Kidney capillary endothelial cell (primary cell): Measurements from ENCODE around the gene ATF3.

Experiments
- DNase-seq: peaks from one replicate; pipeline ENCODE4 v3.0.0-alpha.2; 2018; ENCODE audit warnings: low spot score

The ATF3 gene

DNA sequence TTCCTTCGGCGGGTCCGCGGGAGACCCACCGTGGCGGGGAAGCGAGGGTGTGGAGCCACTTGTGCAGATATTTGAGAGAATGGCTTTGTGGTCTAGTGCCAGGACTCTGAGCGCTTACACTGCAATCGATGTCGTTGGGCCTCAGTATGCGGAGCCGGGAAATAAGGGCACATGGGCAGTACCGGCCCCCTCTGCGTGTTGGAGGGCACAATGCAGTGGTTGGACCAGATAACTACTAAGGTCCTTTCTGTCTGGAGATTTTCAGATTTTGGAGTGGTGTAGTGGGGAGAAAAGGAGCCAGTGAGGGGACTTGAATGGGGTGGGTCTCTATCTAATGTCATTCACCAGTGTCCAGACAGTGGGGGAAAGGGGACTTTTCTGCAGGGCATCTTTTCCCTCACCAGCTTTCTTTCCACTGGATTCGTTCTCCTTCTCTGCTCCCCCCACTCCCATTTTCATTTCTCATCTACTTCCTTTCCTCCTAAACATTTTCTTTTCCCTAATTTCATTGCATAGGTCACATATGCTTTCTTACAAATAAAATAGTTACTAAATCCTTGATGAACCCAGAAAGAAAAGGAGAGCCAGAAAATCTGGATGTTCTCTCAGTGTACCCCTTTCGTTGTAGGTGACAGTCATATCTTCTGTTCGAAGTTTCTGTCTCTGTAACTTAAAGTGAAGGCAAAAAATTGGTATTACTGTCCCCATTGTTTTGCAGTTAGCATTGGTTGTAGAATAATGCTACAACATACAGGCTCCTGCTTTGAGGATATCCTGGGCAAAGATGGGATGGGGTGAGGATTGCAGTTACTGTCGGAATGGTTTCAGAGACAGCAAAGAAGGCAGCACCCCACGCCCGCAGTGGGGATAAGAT, 1.4 kb downstream of the ATF3 start:
- no peak for DNase-seq

DNA sequence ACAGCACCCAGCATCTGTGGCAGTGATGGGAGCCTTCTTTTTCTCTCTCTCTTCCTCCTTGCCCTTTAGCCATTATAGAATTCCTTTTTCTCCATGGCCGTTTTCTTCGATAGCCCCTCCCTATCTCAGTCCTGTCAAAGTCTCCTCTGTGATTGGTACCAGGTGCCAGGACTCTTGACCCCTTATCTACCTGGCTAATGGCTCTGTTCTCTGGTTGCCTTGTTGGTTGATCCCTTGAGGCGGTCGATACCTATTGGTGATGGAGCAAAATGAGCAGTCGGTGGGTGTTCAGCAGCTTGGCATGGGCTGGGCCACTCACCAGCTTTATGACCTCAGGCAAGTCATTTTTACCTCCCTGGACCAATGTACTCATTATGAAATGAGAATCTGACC, 2.0 kb downstream of the ATF3 start:
- no peak for DNase-seq

DNA sequence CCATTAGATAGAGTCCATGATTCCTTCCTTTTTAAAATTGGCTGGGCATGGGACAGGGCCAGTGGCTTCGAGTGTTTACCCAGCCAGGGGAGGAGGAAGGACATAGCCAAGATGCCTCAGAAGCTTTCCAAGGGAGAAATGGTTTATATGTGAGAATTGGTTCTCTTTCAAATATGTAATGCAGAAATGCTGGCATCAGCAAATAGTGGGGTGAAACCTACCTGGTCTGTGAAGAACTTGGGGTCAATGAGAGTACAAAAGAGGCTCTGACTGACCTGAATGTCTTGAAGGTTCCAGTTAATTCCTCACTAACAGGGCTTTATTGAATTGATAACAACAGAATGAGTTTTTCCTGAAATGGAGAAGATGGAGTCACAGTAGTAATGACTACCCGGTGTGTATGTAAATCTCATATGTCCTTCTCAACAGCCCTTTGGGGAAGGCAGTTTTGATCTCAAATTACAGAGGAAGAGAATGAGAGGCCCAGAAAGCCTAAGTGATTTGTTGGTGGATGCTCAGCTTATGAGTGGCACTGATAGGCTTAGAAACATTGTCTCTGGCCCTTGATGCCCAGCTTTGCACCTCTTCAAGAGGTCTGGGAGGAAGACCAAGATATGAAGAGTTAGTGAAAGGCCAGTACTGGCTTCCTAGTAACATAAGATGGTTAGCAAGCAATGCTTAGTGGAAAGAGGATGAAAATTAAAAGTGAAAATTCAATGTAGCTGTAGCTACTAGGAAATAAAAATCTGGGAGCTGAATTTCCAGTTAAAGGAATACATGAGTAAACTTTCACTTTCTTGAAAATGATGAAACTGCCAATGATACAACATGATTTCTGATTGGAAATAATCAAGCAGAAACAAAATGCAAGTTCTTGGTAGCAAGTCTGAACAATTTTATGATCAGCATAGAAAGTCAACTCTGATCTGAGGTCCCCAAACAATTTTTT, 2.7 kb downstream of the ATF3 start:
- no peak for DNase-seq

DNA sequence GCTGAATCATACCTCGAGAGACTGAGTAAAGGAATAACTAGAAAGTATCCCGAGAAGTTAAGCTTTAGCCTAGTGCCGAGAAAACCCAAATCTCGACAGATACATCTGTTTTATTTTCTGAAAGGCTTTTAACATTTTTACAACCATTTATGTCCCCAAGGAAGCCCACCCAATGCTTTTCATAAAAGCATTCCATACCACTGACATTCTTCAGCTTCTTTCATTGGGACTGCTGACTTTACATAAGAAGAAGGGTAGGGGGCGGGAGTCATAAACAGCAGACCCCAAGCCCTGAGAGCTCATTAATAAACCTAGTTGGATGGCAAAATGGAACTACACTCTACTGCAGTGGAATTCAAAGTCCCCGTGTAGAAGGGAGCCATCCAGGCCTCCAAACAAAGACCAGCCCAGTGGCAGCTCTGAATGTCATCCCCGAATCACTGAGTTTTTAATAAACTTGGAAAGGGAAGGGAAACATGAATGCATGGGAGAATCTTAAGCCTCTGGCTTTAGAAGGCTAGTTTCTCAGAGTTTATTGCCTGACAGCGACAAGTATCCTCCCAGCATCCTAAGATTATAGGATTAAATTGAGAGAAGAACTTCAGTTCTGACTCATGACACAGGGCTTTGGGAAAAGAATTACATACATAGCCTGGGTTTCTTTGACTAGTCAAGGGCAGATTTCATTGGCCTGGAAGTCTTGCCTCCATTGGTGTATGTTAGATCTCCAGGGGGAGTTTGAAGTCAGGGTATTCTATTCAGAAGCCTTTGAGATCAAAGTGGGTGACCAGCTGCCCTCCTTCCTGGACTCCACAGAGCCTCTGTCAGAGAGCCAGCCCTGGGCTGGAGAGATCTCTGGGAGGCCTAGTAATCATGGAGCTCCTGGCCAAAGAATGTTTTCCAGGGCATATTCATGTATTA, 3.7 kb downstream of the ATF3 start:
- no peak for DNase-seq

DNA sequence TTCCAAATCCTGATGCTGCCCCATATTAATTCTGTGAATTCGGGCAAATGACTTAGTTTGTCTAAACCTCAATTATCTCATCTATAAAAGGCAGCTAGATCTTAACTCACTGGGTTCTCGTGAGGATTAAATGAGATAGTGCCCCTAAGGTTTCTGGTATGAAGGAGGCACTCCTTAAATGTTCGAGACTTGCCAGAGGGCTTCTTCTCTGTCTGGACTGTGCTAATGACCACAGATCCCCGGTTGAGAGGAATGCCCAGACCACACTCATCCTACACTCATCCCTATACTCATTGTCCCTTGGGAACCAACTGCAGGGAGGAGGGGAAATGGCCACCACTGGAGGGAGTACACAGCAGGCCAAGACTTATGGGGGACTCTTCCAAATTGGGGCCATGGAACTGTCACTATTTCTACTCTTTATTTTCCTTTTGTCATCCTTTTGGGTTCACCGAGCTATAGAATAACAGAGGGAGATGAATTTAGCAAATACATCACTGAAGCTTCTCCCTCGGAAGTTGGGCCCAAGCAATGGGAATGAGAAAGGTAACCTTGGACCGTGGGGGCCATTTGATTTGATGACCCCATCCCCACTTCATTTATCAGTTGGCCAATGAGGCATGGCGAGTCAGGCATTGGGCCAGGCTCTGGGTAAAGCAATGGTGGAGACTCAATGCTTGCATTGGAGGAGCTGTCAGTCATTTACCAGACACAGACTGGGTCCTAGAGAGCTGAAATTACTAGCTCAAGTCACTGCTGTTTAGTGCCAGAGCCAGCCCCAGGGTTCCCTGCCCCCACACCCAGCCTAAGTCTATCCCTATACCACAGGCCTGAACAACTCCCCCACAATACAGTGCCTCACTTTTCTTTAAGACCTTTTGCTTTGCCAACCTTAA, 5.1 kb downstream of the ATF3 start:
- no peak for DNase-seq

DNA sequence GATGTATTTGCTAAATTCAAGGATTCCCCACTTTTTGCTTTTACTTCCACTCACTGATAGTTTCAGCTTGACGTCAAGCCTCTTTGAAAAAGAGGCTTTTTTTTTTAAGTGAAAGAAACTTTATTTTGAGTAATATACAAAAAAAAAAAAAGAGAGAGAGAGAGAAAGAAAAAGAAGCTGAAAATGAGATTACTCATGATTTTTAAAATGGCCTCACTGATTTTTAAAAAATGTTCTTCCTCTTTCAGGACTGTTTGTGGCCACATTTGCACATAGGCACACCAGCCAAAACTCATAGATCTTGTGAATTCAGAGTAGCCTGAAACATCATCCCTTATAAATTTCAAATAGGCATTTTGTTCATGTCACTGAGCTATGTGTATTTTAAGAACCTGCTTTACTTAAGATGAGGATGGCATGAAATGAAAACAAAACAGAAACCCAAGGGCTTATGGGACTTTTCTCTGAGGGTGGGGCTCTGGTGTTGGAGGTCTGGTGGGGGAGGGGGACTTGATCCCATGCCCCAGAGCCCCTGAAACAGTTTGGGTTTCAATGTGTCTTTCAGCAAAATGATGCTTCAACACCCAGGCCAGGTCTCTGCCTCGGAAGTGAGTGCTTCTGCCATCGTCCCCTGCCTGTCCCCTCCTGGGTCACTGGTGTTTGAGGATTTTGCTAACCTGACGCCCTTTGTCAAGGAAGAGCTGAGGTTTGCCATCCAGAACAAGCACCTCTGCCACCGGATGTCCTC, 6.1 kb downstream of the ATF3 start:
- DNase-seq, result no peak

DNA sequence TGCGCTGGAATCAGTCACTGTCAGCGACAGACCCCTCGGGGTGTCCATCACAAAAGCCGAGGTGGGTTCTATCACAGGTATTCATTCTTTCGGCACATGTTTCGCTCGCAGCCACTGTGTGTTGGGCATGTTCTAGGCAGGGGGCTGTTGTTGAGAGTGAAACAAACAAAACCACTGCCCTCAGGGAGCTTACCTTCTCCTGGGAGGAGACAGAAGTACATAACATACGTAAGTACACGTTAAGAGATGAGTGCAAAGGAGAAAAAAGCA, 6.6 kb downstream of the ATF3 start:
- DNase-seq, result no peak

DNA sequence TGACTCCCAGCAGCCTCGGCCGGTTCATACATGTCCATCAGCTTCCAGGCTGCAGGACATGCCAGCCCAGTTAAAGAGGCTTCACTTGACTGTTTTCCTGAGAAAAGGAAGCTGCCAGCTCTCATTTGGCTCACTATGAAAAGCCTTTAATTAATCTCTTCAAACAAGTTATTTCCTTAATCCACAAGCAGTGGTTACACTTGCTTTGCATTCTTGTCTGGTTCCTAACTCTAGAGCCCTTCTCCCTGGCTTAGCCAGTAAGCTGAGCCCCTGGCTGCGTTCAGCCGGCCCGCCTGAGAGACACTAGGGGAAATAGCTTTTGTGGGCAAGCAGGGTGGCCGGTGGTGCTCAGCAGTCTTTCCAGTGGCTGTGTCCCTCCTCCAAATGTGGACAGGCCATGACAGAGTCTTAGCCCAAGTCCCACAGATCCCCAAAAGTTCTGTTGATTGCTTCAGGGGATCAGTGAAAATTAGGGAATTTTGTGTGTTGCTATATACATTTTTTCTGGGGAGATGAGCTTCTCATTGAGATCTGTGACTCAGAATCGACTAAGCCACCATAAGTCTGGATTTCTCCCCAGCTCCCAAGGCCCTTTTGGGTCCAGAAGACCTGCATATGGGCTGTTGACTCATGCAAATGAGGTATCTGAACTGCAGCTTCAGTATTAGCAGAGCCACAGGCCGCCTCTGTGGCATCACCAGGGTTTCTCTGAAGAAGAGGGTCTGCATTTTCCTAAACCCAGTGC, 10.1 kb downstream of the ATF3 start:
- no peak for DNase-seq

DNA sequence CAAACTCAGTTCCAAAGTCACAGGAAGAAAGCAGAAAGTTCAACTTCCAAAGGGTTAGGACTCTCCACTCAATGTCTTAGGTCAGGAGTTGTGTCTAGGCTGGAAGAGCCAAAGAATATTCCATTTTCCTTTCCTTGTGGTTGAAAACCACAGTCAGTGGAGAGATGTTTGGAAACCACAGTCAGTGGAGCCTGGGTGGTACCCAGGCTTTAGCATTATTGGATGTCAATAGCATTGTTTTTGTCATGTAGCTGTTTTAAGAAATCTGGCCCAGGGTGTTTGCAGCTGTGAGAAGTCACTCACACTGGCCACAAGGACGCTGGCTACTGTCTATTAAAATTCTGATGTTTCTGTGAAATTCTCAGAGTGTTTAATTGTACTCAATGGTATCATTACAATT, 11.7 kb downstream of the ATF3 start:
- no peak for DNase-seq

DNA sequence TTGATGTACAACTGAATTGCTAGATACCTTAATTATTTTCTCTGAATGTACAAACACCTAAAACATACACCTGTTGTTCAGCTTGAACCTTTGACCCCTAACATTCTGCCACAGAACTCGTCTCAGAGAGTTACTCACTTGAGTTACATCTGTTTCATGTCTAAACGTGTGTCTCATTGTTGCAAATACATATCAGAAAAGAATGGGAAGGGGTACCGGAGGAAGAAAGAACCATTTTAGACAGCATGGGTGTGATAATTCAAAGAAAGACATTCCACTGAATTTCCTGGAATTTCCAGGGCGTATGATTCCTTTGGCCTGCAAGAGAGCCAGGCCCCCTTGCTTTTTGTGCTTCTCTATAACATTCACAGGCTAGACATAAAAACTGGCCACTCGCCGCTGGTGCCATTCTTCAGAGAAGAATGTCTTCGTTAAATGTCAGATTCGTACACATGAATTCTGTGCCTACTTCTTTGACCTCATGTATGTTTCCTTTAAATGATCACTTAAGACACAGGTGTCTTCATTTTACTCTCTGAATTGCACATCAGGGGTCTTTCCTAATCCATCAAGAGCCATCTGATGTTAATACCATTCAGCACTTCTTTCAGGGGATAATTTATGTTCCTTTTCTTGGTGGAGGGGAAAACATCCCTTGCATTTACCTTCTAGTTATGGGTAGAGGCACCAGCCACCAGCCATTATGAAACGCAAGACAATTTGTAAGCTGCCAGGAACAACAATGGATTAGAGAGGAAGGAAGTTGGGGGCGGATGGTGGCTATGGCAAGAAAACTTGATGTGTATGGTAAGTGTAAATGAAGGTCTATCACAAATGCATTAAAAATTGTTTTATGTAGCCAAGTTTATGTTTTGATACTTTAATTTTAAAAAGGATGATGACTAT, 12.7 kb downstream of the ATF3 start:
- DNase-seq, result no peak

DNA sequence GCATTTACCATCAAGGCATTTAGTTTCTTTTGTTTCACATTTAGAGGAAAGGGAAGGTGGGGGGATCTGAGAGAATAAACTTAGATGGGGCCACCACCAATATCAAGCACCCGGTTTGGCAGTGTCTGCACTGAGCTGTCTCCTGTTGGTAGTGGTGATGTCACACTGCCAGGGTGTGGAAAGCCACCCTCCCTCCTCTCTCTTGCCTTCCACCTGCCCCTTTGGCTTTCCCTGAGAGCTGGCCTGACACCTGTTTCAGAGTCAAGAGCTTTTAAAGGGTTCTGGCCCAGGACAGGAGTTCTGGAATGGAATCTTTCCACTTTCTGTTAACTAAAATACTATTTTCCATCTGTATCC, 13.4 kb downstream of the ATF3 start:
- DNase-seq, result no peak

DNA sequence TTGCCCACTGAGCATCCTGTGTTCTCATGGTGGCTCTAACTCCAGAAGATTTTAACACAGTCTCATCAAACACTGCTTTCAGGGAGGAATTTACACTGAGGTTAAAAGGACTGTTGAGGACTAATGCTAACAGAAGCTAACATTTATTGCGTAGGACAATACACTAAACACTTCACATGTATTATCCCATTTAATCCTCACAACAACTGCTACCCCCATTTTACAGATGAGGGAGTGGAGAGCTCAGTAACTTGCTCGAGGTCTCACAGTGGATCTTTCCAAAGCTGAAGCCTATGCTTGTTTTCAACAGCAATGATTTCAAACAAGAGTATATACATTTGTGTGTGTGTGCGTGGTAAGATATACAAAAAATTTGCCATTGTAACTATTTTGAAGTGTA, 13.9 kb downstream of the ATF3 start:
- DNase-seq, result no peak

DNA sequence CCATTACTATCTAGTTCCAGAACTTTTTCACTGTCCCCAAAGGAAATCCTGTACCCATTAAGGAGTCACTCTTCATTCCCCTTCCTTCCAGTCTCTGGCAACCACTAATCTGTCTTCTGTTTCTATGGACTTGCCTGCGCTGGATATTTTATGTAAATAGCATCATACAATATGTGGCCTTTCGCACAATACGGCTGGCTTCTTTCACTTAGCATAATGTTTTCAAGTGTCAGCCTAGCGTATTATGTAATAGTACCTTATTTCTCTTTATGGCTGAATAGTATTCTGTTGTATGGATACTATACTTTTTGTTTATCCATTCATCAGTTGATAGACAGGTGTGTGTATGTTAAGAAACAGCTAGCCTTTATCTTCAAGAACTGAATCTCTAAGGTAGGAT, 14.3 kb downstream of the ATF3 start:
- DNase-seq, result no peak

DNA sequence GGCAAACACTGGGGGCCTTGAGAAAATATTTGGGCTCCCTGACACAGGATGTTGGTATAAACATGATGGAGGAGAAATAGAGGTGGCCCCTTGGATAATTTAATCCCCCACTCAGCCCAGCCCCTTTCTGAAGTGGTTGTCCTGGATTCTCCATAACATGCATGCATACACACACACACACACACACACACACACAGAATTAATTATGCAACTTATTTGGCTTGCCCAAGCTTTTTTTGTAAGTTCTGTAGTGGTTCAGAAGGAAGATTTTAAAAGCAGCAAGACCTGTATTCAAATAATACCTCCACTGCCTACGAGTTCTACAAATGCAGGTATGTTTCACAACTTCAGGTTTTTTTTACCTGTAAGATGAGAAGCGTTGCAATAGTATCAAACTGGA, 15.0 kb downstream of the ATF3 start:
- no peak for DNase-seq

DNA sequence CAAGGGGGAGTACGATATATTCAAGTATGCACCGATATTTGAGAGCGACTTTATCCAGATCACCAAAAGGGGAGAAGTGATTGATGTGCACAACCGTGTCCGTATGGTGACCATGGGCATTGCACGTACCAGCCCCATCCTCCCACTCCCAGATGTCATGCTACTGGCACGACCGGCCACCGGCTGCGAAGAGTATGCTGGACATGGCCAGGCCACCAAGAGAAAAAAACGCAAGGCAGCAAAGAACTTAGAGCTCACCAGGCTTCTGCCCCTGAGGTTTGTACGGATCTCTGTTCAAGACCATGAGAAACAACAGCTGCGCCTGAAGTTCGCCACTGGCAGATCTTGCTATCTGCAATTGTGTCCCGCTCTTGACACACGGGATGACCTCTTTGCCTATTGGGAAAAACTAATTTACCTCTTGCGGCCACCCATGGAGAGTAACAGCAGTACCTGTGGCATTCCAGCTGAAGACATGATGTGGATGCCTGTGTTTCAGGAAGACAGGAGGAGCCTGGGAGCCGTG, 16.5 kb downstream of the ATF3 start:
- no peak for DNase-seq

DNA sequence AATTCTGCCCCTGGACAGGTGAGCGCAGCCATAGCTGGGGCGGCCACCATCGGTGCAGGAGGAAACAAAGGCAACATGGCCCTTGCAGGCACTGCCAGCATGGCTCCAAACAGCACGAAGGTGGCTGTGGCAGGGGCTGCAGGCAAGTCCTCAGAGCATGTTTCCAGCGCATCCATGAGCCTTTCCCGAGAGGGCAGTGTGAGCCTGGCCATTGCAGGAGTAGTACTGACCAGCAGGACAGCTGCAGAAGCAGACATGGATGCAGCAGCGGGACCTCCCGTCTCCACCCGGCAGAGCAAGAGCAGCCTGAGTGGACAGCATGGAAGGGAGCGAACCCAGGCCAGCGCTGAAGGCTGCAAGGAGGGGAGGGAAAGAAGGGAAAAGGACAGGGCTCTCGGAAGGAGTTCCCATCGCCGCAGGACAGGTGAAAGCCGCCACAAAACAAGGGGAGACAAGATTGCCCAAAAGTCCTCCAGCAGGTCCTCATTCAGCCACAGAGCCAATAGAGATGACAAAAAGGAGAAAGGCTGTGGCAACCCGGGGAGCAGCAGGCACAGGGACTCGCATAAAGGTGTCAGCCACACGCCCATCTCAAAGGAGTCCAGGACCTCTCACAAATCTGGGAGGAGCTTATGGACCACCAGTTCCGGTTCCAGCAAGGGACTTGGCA, 17.4 kb downstream of the ATF3 start:
- DNase-seq, result no peak

DNA sequence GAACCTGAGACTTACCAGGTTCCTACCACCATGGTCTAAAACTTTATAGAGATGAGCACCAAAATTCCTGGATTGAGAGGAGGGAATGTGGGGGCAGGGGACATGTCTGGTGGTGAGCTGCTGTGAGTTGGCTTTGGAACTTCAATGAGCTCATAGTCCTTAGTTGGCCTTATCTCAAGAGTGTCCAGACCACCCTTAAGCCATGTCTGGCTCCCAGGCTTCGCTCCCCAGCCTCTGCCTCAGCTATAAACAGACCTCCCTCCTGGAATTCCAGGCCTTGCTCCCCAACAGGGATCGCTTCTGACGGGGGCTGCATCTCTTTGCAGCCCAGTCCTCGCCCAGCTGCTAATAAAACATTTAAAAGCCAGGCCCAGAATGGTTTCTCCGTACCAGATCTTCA, 19.5 kb downstream of the ATF3 start:
- DNase-seq, result no peak

DNA sequence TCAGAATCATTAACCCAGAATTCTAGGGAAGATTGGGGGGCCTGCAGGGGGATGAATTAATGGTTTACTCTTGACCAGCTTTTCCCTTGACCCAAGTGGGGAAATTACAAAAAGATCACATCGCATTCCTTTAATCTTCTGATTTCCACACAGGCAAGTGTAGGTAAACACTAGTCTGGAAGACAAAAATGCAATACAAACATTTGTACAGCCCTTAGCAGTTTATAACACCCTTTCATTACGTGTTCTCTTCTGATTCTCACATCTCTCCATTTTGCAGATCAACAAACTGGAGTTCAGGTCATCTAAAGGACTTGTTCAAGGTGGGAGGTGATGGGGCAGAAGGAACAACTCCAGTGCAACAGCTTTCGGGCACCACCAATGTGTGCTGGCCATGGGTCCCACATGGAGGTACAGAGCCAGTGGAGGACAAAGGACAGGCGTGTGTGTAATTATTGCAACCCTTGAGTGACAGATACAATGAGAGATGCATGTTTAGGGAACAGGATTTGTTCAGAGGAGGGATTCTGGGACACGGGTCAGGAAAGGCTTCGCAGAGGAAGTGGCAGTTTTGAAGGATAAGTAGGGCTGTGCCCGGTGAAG, 20.4 kb downstream of the ATF3 start:
- DNase-seq, result no peak
